HG03103 (cell line): ENCODE data around the gene BGLAP.
"Not testable (repeated sequence)": the region's sequence is repeated elsewhere in the genome, so short reads cannot be mapped to it uniquely, and the experiment has no call there.

Experiments
- ATAC-seq: cut with Tn5 transposase; IDR thresholded peaks from one replicate; pipeline ENCODE4 v1.9.1; 2021; ENCODE audit warnings: low read depth; ENCODE audit not compliant: unreplicated experiment

The BGLAP gene

DNA sequence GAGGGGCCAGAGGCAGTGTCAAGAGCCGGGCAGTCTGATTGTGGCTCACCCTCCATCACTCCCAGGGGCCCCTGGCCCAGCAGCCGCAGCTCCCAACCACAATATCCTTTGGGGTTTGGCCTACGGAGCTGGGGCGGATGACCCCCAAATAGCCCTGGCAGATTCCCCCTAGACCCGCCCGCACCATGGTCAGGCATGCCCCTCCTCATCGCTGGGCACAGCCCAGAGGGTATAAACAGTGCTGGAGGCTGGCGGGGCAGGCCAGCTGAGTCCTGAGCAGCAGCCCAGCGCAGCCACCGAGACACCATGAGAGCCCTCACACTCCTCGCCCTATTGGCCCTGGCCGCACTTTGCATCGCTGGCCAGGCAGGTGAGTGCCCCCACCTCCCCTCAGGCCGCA, at the start of gene BGLAP:
BGLAP (plus strand) TSS at position 259 of the 400 bp plus-strand sequence; CDS start at position 307, 48 bp downstream.
- ATAC-seq = no peak

DNA sequence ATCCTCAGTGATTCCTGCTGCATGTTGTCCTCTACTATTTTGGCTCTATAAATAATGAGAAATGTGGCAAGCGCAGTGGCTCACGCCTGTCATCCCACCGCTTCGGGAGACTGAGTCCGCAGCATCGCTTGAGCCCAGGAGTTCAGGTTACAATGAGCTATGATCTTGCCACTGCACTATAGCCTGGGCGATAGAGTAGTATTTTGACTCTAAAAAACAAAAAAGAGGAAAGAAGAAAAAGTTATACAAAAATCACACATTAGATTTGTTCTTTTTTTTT, 48.8 kb upstream of the BGLAP start:
- no peak for ATAC-seq

DNA sequence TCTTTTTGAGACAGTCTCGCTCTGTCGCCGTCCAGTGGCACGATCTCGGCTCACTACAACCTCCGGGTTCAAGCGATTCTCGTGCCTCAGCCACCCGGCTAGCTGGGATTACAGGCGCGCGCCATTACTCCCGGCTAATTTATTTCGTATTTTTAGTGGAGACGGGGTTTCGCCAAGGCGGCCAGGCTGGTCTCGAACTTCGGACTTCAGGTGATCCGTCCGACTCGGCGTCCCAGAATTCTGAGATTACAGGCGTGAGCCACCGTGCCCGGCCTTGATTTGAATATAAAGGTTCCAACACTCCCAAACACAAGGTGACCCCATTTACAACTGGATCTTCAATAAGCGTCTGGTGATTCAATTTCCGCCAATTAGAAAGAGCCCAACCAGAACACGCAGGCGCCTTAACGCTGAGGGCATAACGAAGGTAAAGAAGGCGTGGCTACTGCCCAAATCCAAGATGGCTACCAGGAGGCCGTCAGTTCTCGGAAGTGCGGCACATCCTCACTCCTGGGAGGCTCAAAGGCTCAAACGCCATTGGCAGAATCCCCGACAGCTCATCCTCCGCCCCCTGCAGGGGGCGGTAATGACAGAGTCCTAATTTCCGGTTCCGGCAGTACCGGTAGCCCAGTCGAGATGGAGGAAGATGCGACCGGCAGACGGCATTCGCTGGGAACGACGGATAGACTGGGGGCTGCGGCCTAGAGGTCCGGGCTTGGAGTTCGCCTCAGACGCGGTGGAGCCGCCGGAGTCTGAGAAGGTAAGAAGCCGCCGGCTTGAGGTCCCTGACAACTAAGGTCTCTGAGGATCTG, 48.3 kb upstream of the BGLAP start, which contains the start of gene SLC25A44:
SLC25A44 (plus strand) TSS at position 617 of the 812 bp plus-strand sequence. CDS start 5,744 bp downstream, outside the sequence.
- ATAC-seq = peak; percentile 89

DNA sequence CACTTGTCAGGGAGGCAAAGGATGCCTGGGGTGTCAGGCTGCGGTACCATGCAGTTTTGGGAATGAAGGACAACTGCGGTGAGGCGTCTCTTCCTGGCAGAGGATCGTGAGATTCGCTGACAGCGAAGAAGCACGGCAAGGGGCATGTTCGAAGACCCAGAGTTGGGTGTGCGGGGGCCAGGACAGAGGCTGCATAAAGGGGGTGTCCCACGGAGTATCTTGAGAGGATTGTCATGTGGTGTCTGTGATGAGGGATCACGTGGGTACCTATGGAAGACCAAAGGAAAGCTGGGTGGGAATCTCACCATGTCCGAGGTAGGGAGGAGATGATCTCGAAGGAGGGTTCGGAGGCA, 47.7 kb upstream of the BGLAP start:
- ATAC-seq = no peak

DNA sequence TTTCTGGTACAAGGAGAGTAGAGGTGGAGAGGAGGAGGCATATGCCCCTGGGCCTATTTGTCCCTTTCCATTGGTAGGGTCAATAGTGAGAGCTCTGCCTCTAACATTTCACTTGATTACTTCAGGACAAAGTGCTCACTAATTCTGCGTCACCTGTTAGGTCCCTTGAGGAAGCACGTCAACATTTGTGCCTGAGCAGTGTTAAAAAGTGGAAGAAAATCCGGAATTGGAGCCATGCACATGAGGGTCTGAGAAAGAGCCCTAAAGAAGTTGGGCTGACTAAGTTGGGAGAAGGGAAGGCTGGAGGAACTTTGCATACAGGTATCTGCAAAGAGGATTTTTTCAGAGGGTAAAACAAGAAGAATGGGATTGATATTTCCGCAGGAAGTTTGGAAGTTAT, 46.1 kb upstream of the BGLAP start:
- no peak for ATAC-seq

DNA sequence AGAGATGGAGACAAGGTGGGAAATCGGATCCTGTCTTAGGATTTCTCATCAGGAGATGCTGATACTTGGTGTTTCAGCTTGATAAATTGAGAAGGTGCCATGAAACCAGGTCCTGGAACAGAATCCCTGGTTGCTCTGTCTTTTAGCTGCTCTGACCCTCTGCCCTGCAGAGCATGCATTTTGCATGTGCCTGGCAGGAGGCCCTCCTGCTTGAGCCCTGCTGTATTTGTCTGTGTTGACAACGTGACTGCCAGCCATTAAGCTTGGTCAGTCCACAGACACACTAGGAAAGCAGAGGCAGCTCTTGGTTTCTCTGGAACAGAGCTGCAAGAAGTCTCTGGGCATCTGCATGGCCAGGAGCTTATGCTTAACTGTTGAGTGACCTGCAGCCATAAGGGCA, 45.5 kb upstream of the BGLAP start:
- no peak for ATAC-seq

DNA sequence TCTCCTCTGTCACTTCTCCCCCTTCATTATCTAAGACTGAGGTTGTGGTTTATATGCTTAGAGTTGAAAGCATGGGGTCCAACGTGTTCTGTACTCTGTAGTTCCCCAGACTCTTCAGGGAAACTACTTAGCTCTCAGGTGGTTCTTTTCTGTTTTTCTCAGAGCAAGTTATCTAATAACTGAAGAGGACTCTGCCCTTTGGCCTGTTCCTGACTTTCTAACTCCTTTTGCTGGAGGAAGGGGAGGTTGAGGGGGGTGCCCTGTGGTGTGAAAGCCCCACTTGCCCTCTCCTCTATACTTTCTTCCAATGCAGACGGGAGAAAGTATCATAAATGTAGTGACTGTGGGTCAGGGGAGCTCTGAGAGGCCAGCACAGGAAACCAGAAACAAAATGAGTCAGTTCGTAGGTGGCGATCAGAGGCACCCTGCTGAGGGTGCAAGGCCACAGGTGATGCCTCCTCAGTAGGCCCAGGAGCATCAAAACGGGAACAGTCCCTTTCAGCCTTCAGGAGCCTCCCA, 43.1 kb upstream of the BGLAP start:
- ATAC-seq = no peak

DNA sequence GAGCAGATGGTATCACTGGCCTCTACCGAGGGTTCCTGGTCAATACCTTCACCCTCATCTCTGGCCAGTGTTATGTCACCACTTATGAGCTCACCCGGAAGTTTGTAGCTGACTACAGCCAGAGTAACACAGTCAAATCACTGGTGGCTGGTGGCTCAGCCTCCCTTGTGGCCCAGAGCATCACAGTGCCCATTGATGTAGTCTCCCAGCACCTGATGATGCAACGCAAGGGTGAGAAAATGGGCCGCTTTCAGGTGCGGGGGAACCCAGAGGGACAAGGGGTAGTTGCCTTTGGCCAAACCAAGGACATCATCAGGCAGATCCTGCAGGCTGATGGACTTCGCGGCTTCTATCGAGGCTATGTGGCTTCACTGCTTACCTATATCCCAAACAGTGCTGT, 41.9 kb upstream of the BGLAP start:
- ATAC-seq = no peak

DNA sequence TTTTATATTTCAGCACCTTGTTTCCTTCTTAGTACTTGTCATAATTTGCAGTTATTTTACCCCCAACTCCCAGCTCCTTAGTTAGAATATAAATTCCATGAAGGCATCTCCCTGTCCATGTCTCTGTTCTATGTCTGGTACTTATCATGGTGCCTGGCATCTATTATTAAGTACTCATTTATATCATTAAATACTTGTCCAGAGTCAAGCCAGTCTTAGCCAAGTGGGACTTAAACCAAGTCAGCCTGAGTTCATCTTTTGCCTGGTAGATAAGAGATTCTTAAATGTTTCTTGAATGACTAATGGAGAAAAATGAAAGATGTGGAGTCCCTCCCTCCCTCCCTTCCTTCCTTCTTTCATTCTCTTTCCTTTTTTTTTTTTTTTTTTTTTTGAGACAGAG, 38.7 kb upstream of the BGLAP start:
- ATAC-seq = no peak

DNA sequence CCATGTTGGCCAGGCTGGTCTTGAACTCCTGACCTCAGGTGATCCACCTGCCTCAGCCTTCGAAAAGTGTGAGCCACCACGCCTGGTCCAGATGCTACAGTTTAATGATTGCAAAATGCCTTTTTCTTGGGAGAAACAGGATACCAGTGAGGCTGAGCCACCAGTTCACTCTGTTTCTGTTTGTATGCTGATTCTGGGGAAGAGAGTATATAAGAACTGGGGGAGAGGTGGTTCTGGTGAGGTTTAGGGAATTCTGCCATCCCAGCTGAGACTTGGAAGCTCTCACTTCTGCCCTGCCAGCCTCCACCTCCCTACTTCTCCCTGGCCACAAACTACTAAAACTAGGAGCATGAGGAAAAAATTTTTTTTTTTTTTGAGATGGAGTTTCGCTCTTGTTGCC, 37.3 kb upstream of the BGLAP start:
- ATAC-seq = no peak

DNA sequence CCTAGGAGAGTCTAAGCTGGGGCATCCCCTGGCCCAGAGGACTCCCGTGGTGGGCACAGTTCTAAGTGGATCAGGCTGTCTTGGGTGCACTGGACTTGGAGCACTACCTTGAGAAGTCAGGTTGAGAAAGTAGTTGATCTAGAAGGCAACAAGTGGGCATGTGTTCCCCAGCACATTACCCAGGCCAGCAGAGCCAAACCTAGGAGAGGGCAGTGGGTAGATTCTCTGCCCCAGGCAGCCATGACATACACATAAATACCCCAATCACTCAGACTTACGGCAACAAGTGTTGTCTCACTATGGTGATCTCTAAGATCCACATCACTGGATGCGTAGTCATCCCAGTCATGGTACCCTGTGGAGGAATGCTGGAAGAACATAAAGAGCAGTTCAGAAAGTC, 30.7 kb upstream of the BGLAP start:
- ATAC-seq = no peak

DNA sequence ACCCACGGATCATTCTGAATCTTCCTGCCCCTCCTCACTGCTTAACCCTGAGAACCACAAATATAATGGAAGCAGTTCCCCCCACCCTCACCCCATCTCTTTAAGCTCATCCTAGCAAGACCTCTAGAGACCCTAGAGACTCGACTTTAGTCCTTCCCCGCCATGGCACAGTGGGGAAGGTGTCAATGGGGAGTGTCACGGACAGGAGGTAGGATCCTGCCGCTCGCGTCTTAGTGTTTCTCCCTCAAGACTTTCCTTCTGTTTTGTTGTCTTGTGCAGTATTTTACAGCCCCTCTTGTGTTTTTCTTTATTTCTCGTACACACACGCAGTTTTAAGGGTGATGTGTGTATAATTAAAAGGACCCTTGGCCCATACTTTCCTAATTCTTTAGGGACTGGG, 29.9 kb upstream of the BGLAP start:
- ATAC-seq = no peak

DNA sequence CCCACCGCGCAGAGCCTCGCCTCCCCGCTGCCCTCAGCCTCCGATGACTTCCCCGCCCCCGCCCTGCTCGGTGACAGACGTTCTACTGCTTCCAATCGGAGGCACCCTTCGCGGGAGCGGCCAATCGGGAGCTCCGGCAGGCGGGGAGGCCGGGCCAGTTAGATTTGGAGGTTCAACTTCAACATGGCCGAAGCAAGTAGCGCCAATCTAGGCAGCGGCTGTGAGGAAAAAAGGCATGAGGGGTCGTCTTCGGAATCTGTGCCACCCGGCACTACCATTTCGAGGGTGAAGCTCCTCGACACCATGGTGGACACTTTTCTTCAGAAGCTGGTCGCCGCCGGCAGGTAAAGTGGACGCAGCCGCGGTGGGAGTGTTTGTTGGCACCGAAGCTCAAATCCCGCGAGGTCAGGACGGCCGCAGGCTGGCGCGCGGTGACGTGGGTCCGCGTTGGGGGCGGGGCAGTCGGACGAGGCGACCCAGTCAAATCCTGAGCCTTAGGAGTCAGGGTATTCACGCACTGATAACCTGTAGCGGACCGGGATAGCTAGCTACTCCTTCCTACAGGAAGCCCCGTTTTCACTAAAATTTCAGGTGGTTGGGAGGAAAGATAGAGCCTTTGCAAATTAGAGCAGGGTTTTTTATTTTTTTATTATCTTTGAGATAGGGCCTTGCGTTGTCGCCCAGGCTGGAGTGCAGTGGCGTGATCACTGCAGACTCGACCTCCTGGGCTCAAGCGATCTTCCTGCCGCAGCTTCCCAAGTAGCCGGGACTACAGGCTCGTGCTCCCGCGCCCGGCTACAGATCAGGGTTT, 28.9 kb upstream of the BGLAP start, which contains the start of gene PMF1:
PMF1 (plus strand) TSS at position 175 of the 811 bp plus-strand sequence; CDS start at position 184, 9 bp downstream.
- peak; percentile 75 for ATAC-seq

DNA sequence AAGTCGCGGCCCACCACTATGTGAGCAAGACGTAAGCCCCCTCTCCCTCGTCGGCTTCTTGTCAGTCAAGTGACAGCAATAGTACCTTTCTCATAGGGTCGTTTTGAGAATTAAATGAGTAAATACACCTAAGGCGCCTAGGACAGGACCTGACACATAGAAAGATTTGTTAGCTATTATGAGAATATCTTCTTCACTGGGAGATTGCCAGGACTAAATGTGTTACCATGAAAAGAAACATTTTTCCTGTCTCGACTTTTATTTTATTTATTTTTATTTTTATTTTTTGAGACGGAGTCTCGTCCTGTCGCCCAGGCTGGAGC, 28.4 kb upstream of the BGLAP start:
- ATAC-seq = no peak

DNA sequence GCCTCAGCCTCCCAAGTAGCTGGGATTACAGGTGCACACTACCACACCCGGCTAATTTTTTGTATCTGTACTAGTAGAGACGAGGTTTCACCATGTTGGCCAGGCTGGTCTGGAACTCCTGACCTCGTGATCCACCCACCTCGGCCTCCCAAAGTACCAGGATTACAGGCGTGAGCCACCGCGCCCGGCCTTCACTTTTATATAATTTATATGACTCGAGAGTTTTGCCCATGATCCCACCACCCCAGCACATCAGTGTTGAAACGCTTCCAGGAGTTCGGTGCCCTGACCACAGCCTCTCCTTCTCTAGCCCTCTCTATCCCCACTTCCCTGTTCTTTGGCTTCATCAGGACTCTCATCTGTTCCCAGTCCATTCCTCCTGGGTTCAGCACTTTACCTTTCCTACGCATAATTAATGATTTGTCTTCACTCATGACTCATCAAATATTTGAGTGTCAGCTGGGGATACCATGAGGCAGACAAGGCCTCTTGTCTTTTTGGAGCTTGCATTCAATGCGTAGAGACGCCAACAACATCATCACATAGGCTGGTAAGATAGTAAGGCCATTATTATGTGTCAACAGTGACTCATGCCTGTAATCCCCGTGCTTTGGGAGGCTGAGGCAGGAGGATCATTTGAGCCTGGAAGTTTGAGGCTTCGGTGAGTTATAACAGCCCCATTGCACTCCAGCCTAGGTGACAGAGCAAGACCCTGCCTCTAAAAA, 27.8 kb upstream of the BGLAP start:
- no peak for ATAC-seq

DNA sequence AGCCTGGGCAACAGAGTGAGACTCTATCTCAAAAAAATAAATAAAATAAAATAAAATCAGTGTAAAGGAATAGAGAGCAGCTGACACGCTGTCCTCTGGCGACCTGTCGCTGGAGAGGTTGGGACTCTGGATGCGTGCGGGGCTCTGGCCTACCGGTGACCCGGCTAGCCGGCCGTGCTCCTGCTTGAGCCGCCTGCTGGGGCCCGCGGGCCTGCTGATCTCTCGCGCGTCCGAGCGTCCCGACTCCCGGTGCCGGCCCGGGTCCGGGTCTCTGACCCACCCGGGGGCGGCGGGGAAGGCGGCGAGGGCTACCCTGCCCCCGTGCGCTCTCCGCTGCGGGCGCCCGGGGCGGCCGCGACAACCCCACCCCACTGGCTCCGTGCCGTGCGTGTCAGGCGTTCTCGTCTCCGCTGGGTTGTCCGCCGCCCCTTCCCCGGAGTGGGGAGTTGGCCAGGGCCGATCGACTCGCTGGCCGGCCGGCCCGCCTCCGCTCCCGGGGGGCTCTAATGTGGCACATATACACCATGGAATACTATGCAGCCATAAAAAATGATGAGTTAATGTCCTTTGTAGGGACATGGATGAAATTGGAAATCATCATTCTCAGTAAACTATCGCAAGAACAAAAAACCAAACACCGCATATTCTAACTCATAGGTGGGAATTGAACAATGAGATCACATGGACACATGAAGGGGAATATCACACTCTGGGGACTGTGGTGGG, 25.5 kb upstream of the BGLAP start:
- ATAC-seq = not testable (repeated sequence)

DNA sequence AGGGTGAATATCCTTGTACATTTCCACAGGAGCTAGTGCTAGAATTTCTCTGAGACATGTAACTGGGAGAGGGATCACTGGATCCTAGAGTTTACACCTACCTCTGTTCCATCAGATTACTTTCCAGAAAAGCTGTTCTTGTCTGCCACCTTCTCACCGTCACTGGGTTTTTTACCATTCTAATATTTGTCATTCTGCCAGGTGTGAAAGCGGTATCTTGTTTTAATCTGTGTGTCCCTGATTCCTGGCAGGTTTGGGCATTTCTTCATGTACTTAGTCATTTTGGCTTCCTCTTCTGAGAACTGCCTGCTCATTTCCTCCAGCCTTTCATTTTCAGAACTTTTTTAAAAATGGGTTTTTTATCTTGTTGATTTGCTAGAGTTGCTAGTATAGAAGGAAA, 24.1 kb upstream of the BGLAP start:
- no peak for ATAC-seq

DNA sequence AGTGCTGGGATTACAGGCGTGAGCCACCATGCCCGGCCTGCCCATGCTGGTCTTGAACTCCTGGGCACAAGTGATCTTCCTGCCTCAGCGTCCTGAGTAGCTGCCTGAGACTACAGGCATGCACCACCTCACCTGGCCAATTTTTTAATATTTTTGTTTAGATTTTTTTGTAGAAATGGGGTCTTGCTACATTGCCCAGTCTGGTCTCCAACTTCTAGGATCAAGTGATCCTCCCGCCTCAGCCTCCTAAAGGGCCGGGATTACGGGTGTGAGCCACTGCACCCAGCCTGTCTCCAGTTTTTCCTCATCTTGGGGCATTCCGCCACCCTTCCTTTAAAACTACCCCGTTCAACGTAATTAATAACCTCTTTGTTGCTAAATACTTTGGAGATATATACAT, 21.8 kb upstream of the BGLAP start:
- ATAC-seq = no peak

DNA sequence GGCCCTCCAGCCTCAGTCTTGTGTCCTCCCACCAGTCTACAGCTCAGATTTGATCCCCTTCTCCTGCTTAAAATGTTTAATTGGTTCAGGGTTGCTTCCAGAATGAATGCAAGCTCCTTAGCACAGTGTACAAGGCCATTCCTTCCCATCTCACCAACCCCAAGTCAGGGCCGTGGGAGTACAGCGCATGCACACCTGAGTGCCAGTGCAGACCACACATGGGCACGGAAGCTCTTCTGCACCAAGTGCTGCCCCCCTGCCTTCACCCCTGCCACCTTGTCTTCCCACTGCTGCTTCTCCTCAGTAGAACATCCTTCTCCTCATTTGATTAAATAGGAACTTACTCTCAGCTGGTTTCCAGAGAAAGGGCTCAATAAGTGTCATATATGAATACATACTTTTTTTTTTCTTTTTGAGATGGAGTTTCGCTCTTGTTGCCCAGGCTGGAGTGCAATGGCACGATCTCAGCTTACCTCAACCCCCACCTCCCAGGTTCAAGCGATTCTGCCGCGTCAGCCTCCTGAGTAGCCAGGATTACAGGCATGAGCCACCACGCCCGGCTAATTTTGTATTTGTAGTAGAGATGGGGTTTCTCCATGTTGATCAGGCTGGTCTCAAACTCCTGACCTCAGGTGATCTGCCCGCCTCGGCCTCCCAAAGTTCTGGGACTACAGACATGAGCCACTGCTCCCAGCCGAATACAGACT, 19.8 kb upstream of the BGLAP start:
- no peak for ATAC-seq

DNA sequence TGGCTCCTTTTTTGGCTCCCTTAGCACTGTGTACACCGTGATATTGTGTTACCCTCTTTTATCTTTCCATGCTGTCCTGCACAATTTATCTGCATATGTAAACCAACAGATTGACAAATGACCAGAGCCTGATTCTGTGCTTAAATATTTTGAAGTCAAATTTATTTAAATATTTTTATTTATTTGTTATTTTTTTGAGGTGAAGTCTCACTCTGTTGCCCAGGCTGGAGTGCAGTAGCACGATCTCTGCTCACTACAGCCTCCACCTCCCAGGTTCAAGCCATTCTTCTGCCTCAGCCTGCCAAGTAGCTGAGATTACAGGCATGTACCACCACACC, 16.3 kb upstream of the BGLAP start:
- no peak for ATAC-seq
